Cardiac muscle cell (in vitro differentiated cells and primary cell): Measurements from ENCODE around the gene UCHL1. TPM values are rescaled to one million over a fixed set of nuclear protein-coding genes. Genes with fewer than 3 reads are reported as not detected.

Experiments
- DNase-seq, 2 donors: peaks; one replicate each; pipeline versions ENCODE4 v3.0.0 to v3.0.0-alpha.2; 2010 to 2017; ENCODE audit warnings: low read depth in 1 of 2, low spot score in 1 of 2
- H3K27ac ChIP-seq: fragments of 200-600 bp; sonication (generic); 2 replicates; pipeline ENCODE4 v1.5.1; 2016
- H3K27me3 ChIP-seq: fragments of 200-600 bp; sonication (generic); 2 replicates; pipeline ENCODE4 v1.6.0; 2016; ENCODE audit warnings: control low read depth
- H3K36me3 ChIP-seq: fragments of 200-600 bp; sonication (generic); 2 replicates; pipeline ENCODE4 v1.5.1; 2016; ENCODE audit warnings: control low read depth
- H3K4me1 ChIP-seq: fragments of 200-600 bp; sonication (generic); 2 replicates; pipeline ENCODE4 v1.8.1; 2017; ENCODE audit warnings: low read depth, mild to moderate bottlenecking, mixed run types
- H3K4me3 ChIP-seq: fragments of 200-600 bp; sonication (generic); 2 replicates; pipeline ENCODE4 v1.5.1; 2016; ENCODE audit warnings: mild to moderate bottlenecking
- H3K9me3 ChIP-seq: fragments of 200-600 bp; sonication (generic); 2 replicates; pipeline ENCODE4 v1.5.1; 2017; ENCODE audit warnings: low read depth, mild to moderate bottlenecking, control low read depth
- polyA plus RNA-seq: library from polyadenylated mRNA; unstranded; fragments of >200 nt; fragmentation: Nextera tagmentation; extraction: Ambion mirVana; gene quantifications from 2 replicates; pipeline ENCODE4 v1.2.1, GENCODE V29; 2016
- total RNA-seq: library from RNA; depleted of rRNA; stranded (reverse); fragments of >200 nt; gene quantifications from 2 replicates; pipeline ENCODE4 v1.2.3, GENCODE V29; 2016
- TF ChIP-seq, protein P1 (sequence below): IDR thresholded peaks from 2 replicates; pipeline ENCODE4 v1.5.1; 2012; ENCODE audit warnings: low read depth, mild to moderate bottlenecking, low read length

The UCHL1 gene
- total and polyA plus RNA-seq, 2 experiments from 2014 or later = 36.3 to 60.3 TPM

DNA sequence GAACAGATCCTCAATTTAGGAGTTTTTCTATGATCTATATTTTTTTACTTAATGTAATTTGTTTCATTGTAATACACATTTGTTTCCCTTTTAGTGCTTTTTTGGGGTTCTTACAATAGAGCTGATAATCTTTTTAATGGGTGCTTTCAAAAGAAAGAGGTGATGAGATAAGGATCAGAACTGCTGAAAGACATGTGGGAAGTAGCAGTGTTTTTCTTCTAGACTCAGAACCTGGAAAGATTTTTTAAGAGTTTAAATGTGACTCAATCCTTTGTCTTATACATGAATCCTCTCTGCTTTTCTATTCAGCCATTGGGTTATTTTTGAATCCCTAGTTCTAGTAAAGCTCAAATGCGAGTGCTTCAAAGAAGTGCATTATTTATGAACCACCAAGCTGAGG is 25.6 kb downstream of the UCHL1 start:
- Histone ChIP-seq H3K36me3 (no peaks in the 10 kb centered on the region), H3K4me3 (no peak overlapping the region), H3K9me3 (no peaks in the 10 kb centered on the region), H3K4me1 (no peaks in the 10 kb centered on the region), H3K27me3 (peaks cover 13% of the 10 kb centered on the region), H3K27ac (no peak overlapping the region)
- no peak for DNase-seq
- TF ChIP-seq, protein P1, sequence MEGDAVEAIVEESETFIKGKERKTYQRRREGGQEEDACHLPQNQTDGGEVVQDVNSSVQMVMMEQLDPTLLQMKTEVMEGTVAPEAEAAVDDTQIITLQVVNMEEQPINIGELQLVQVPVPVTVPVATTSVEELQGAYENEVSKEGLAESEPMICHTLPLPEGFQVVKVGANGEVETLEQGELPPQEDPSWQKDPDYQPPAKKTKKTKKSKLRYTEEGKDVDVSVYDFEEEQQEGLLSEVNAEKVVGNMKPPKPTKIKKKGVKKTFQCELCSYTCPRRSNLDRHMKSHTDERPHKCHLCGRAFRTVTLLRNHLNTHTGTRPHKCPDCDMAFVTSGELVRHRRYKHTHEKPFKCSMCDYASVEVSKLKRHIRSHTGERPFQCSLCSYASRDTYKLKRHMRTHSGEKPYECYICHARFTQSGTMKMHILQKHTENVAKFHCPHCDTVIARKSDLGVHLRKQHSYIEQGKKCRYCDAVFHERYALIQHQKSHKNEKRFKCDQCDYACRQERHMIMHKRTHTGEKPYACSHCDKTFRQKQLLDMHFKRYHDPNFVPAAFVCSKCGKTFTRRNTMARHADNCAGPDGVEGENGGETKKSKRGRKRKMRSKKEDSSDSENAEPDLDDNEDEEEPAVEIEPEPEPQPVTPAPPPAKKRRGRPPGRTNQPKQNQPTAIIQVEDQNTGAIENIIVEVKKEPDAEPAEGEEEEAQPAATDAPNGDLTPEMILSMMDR = no peak

DNA sequence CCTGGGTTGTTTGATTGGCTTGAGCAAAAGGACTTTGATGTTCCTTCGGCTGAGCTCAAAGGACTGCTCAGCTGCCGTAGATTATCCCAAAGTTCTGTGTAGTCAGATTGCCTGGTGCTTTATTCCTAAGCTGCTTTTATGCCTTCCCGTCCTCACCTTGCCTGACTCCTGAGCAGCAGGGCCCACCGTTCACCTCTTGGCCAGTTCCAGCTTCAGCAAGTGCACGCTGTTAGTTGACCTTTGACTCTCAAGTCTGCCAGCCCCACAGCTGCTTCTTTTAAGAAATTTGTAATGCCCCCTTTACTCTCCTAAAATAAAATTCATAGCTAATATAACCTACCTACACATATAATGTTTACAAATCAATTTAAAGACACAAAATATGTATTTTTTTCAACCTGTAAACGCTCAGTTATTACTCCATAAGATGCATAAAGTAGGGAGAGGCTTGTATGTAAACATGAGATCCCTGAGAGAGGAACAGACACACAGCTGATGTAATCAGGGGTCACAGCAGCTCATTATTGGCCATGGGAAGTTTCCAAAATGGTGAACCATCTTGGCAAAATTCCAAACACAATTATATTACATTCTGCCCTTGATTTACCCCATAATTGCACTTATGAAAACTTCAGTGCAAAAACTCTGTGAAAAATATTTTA is 28.6 kb downstream of the UCHL1 start:
- Histone ChIP-seq H3K27ac (no peak overlapping the region), H3K4me3 (no peak overlapping the region), H3K9me3 (no peaks in the 10 kb centered on the region), H3K4me1 (no peaks in the 10 kb centered on the region), H3K36me3 (no peaks in the 10 kb centered on the region), H3K27me3 (peaks cover 17% of the 10 kb centered on the region)
- TF ChIP-seq, protein P1 = no peak
- DNase-seq = no peak

DNA sequence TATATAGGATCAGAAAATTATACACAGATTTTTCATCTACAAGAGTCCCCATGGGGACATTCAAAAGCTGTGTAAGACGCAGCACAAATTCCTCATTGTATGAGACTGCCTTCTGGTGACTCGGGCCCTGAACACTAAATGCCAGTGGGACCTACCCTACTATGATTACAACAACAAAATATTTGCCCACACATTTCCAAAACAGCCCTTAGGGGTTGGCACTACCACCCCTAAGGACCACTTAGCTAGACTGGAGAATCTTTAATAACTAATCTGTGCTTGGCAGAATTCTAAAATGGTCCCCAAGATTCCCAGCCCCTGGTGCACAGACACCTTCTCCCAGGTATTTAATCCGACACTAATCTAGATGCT is 29.1 kb downstream of the UCHL1 start:
- Histone ChIP-seq H3K27ac (no peak overlapping the region), H3K4me1 (no peaks in the 10 kb centered on the region), H3K9me3 (no peaks in the 10 kb centered on the region), H3K4me3 (no peak overlapping the region), H3K36me3 (no peaks in the 10 kb centered on the region), H3K27me3 (peaks cover 17% of the 10 kb centered on the region)
- no peak for DNase-seq
- TF ChIP-seq, protein P1 = no peak

DNA sequence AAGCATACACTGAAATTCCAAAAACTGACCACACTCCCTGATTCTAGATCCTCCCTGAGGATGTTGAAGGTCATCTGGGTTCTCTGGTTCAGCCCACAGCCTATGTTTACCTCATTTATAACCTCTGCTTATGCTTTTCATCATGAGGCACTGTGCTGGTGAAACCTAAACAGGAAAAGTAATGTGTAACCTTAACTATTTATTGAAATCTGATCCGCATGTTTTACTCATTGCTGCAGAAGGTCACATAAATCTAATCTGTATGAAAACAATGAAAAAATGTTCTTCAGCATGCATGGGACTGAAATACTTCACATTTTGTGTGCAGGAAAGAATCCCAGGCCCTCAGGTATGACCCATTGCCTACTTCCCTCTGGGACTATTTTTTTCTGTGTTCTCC is 30.3 kb downstream of the UCHL1 start:
- TF ChIP-seq, protein P1 = no peak
- H3K4me3 ChIP-seq = no peak overlapping the region
- no peaks in the 10 kb centered on the region for H3K36me3 ChIP-seq
- H3K4me1 ChIP-seq = no peaks in the 10 kb centered on the region
- H3K27ac ChIP-seq = no peak overlapping the region
- DNase-seq = no peak
- peaks cover 17% of the 10 kb centered on the region for H3K27me3 ChIP-seq
- no peaks in the 10 kb centered on the region for H3K9me3 ChIP-seq

DNA sequence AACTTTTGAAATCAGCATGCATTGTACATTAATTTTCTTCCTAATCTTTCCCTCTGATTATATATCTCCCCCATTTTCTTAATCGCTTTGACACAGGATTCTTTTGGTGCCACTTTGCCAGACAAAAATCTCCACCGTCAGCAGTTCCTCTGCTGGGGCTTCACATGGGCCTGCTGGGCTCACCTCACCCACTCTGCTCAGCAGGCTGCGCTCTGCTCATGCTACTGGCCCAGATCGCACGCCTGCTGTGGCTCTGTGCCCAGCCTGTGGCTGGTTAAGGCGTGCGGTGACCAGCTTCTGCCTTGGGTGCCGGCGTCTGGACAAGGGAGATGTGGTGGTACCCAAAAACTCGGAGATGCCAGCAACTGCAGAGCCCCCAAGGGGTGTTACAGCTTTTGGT is 31.1 kb downstream of the UCHL1 start:
- Histone ChIP-seq H3K9me3 (no peaks in the 10 kb centered on the region), H3K36me3 (no peaks in the 10 kb centered on the region), H3K4me1 (no peaks in the 10 kb centered on the region), H3K27me3 (peaks cover 17% of the 10 kb centered on the region), H3K27ac (no peak overlapping the region), H3K4me3 (no peak overlapping the region)
- TF ChIP-seq, protein P1 = no peak
- DNase-seq = no peak
